ENCODE measurements around the gene EVC2. TPM values are rescaled to one million over a fixed set of nuclear protein-coding genes. Genes with fewer than 3 reads are reported as not detected.

EVC2 gene
- total RNA-seq, 1 donor from 2014 or later = 8.2 TPM

DNA sequence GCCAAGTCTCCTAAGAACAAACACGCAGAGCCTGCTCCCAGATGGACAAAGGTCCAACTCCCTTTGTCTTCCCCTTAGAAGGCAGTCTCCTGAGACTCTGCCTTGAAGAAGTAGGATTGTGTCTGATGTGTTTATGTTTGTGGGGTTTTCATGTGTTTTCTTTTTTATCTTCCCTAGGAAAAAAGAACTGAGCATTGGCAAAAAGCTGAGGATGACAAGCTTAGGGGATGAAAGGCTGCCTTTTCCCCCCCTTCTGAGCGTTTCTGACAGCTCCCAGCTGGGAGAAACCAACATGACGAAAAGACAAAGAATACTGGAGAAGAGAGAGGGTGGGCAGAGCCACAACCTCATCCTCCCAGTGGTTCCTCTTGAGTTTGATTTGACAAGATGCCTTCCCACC, 181.1 kb downstream of the EVC2 start:
- Histone ChIP-seq H3K4me3 (ENCODE audit: low read depth, low read length) (no peak overlapping the region), H3K36me3 (ENCODE audit: control insufficient read depth, insufficient read depth, low read length) (no peaks in the 10 kb centered on the region), H3K27me3 (ENCODE audit: control insufficient read depth, insufficient read depth, low read length) (no peaks in the 10 kb centered on the region)
- TF ChIP-seq, protein P1, sequence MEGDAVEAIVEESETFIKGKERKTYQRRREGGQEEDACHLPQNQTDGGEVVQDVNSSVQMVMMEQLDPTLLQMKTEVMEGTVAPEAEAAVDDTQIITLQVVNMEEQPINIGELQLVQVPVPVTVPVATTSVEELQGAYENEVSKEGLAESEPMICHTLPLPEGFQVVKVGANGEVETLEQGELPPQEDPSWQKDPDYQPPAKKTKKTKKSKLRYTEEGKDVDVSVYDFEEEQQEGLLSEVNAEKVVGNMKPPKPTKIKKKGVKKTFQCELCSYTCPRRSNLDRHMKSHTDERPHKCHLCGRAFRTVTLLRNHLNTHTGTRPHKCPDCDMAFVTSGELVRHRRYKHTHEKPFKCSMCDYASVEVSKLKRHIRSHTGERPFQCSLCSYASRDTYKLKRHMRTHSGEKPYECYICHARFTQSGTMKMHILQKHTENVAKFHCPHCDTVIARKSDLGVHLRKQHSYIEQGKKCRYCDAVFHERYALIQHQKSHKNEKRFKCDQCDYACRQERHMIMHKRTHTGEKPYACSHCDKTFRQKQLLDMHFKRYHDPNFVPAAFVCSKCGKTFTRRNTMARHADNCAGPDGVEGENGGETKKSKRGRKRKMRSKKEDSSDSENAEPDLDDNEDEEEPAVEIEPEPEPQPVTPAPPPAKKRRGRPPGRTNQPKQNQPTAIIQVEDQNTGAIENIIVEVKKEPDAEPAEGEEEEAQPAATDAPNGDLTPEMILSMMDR (IDR thresholded peaks at IDR 0.05; ENCODE audit: insufficient read depth, low read length, severe bottlenecking) = no peak
- FAIRE-seq (no peak), DNase-seq (ENCODE audit: low read depth) (no peak)

- TF ChIP-seq, protein P1 (IDR thresholded peaks at IDR 0.05; ENCODE audit: insufficient read depth, low read length, severe bottlenecking) = no peak
- FAIRE-seq (no peak), DNase-seq (ENCODE audit: low read depth) (no peak)
- Histone ChIP-seq H3K4me3 (ENCODE audit: low read depth, low read length) (no peak overlapping the region), H3K36me3 (ENCODE audit: control insufficient read depth, insufficient read depth, low read length) (no peaks in the 10 kb centered on the region), H3K27me3 (ENCODE audit: control insufficient read depth, insufficient read depth, low read length) (no peaks in the 10 kb centered on the region)
These were observed 182.1 kb downstream of the EVC2 start for GRCh38 chr4:5526080-5526846.

- Histone ChIP-seq H3K4me3 (ENCODE audit: low read depth, low read length) (no peak overlapping the region), H3K36me3 (ENCODE audit: control insufficient read depth, insufficient read depth, low read length) (no peaks in the 10 kb centered on the region), H3K27me3 (ENCODE audit: control insufficient read depth, insufficient read depth, low read length) (no peaks in the 10 kb centered on the region)
- FAIRE-seq (peak; percentile 80), DNase-seq (ENCODE audit: low read depth) (no peak)
- TF ChIP-seq, protein P1 (IDR thresholded peaks at IDR 0.05; ENCODE audit: insufficient read depth, low read length, severe bottlenecking) = no peak
These were observed 183.7 kb downstream of the EVC2 start for GRCh38 chr4:5524446-5525299.

- no peak for DNase-seq (ENCODE audit: low read depth)
- Histone ChIP-seq H3K4me3 (ENCODE audit: low read depth, low read length) (no peak overlapping the region), H3K27me3 (ENCODE audit: control insufficient read depth, insufficient read depth, low read length) (no peaks in the 10 kb centered on the region), H3K36me3 (ENCODE audit: control insufficient read depth, insufficient read depth, low read length) (no peaks in the 10 kb centered on the region)
- TF ChIP-seq, protein P1 (IDR thresholded peaks at IDR 0.05; ENCODE audit: insufficient read depth, low read length, severe bottlenecking) = no peak
- no peak for FAIRE-seq
These were observed 191.0 kb downstream of the EVC2 start for GRCh38 chr4:5517372-5517771.

- Histone ChIP-seq H3K4me3 (ENCODE audit: low read depth, low read length) (no peak overlapping the region), H3K36me3 (ENCODE audit: control insufficient read depth, insufficient read depth, low read length) (no peaks in the 10 kb centered on the region), H3K27me3 (ENCODE audit: control insufficient read depth, insufficient read depth, low read length) (no peaks in the 10 kb centered on the region)
- TF ChIP-seq, protein P1 (IDR thresholded peaks at IDR 0.05; ENCODE audit: insufficient read depth, low read length, severe bottlenecking) = no peak
- FAIRE-seq (no peak), DNase-seq (ENCODE audit: low read depth) (no peak)
These were observed 192.7 kb downstream of the EVC2 start for GRCh38 chr4:5515646-5516045.

Other genes with a start within 250 kb of the EVC2 start
- 9.5 and 12.9 TPM in 2 replicates for gene EVC, start 2.6 kb upstream of the EVC2 start, total RNA-seq
- 0.13 TPM in 1 of 2 replicates, not detected in the other for gene CRMP1, start 184.5 kb upstream of the EVC2 start, total RNA-seq

All from bronchial epithelial cell (primary cell).